Stimulated activated CD8-positive, alpha-beta memory T cell treated with anti-CD3 and anti-CD28 coated beads, Interleukin-7, amount 100 ng/mL, for 1 hour (primary cell): ENCODE data around the gene TMEM234.

Experiments used
- DNase-seq, 2 donors: peaks; one replicate each; pipeline ENCODE4 v3.0.0-alpha.2; 2020; ENCODE audit warnings: low read depth in 2 of 2

TMEM234 gene

DNA sequence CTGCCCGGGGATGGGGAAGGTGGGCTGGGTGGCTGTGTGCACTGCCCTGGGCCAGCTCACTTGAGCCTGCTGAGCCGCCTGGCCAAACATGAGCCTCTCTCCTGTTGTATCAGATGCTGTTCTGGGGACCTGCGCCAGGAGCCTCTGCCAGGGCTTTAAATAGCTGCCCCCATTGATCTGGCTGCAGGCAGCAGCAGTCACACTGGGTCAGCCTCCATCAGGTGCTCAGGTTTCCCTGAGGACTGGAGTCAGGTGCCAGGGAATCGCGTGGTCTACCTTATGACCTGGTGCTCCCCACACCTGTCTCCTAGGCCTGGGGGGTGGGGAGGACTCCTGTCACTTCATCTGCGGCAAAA, 22.5 kb downstream of the TMEM234 start:
- no peak for DNase-seq

DNA sequence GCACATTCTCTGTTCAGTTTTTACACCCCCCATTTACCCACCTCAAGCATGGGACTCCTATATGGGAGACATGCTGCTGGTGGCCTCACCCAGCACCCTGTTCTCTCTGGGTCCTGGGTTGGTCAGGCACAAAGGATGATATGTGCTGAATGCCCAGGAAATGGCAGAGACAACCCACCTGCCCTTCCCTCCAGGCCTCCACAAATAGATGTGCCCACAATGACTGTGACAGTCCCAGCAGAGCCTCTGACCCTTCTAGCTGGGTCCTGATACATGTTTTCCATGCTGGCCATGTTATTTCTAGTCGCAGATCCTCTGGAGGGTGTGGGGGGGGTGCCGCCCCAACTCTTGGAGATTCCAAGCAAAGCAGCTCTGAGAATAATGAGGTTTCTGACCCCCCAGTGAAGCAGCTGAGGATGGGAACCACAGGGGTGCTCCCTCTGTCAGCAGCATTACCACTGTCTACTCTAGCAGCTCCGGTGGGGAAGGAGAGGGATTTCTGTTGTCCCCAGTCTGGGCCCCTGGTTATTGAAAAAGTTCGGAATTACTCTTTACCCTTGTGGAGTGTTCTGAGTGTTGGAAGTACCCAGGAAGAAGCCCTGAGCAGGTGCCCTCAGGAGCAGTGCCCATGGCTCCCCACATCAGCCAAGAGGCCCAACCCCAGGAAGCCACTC, 23.0 kb downstream of the TMEM234 start:
- DNase-seq = no peak

DNA sequence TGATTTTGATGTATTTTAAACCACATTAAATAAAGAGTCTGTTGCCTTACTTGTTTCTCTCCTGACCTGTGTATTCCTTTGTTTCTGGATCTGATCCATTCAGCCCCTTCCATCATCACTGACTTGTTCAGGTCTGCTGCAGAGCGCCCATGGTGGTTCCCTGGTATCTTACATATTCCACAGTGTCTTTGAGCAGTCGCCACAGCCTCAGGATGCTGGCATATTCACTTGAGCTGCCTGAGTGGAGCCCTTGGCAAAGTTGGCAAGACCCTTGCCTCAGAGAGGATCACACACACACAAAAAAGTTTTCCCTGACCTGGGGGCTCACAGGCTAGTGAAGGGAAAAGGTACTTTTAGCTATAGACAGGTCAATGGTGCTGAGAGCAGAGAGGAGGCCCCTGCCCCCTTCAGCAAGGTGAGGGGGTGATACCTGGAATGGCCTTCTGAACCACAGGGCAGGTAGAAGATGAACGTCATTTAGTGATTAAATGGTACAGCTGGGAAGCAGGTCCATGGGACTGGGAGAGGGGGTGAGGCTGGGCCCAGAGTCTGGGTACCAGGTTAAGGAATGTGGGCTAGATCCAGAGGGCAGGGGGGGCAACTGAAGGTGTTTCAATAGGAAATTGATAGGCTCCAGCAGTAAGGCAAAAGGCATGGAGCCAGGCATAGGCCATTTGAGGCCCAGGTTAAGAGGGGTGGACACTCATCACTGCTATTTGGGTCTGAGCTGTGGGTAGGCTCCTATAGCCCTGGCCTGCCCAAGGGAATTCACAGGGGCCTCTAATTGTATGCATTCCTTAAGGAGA, 23.7 kb downstream of the TMEM234 start:
- no peak for DNase-seq

DNA sequence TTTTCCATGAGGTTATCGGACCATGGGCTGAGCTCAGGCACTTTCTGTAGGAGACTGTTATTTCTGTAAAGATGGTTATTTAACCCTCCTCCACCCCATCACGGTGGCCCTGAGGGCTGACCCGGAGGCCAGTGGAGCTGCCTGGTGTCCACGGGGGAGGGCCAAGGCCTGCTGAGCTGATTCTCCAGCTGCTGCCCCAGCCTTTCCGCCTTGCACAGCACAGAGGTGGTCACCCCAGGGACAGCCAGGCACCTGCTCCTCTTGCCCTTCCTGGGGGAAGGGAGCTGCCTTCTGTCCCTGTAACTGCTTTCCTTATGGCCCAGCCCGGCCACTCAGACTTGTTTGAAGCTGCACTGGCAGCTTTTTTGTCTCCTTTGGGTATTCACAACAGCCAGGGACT, 24.3 kb downstream of the TMEM234 start:
- no peak for DNase-seq

DNA sequence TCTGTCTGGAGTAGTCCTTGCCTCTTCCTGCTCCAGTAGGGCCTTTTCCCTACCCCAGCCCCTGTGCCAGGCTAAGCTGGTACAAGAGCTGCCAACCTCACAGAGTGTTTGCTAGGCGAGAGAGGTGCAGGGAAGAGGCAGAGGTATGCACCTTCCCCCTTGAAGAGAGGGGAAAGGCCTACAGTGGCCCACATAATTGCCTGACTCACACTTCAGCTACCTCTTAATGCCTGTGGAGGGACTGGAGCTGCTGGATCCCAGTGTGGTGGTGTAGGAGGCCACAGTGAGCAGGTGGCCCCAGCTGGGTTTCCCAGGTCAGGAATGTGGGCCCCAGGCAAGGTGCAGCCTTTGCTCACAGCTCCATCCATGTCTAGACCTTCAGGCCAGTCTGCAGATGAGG, 25.1 kb downstream of the TMEM234 start:
- DNase-seq = no peak

DNA sequence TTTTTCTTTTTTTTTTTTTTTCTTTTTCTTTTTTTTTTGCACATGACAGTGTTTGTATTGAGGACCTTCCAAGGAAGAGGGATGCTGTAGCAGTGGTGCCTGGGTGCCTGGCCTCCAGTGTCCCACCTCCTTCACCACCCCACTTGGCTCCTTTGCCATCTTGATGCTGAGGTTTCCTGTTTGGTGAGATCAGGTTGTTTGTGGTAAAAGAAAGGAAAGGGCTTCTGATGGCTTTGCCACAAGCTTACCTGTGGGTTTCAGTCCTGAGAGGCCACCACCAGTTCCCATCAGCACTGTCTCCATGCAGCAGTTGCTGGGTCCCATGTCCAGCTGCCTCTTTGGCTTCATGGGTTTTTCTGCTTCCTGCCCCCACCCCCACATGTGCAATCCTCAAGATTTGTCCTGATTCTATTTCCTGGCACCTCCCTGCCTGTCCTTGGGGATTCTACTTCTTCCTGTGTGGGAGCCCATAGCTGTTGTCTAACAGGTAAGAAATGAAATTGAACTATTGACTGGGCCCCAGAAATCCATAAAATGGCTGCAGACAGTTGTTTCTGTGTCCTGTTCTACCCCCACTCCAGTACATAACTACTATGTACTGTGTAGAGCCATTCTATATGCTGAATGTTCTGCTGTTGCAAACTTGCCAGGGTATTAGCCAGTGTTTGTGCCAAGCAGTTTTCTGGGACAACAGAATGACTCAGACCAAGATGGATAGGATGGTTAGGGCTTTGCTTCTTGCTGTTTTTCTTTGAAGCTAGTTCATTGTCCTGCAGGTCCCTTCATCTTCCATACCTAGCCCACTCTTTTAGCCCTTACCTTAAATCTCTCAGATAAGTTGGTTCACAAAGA, 26.0 kb downstream of the TMEM234 start:
- DNase-seq = no peak

DNA sequence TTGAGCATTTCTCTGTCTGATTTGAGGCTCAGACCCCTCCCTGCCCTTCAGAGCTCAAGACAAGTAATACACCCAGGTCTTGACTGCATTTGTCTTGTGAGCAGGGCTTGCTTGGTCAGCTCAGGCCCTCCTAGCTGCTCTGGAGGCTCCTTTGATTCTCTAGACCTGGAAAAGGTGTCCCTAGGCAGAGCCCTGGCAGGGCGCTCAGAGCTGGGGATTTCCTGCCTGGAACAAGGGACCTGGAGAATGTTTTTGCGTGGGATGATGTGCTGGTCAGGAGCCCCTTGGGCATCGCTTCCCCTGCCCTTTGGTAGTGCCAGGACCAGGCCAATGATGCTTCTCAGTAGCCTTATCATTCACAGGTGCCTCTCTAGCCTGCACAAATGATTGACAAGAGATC, 26.6 kb downstream of the TMEM234 start:
- no peak for DNase-seq

DNA sequence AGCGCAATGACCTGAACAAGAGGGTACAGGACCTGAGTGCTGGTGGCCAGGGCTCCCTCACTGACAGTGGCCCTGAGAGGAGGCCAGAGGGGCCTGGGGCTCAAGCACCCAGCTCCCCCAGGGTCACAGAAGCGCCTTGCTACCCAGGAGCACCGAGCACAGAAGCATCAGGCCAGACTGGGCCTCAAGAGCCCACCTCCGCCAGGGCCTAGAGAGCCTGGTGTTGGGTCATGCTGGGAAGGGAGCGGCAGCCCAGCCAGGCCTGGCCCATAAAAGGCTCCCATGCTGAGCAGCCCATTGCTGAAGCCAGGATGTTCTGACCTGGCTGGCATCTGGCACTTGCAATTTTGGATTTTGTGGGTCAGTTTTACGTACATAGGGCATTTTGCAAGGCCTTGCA, 27.2 kb downstream of the TMEM234 start:
- DNase-seq = no peak

DNA sequence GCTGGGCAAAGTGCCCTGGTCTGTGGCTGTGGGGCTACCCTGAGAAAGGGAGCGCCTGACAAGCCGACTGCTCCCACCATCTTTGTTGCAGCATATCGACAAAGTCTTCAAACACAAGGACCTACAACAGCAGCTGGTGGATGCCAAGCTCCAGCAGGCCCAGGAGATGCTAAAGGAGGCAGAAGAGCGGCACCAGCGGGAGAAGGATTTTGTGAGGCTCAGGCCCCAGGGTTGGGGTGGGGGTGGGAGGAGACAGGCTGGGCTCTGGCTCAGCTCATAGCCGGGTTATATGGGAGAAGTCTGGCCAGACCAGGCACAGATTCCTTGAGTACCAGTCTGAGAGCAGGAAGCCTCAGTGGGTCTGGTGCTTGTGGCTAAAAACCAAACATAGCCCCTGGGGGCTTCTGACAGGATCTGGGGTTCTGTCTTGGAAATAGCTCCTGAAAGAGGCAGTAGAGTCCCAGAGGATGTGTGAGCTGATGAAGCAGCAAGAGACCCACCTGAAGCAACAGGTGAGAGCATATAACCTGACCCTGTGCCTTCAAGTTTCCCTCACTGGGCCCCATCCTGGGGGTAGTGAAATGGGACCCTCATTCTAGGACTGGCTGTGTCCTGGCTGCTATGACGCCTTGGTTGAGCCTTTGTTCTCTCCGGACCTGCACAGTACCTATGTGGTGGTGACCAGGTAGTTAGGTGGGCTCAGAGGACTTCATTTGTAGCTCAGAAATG, 29.8 kb downstream of the TMEM234 start:
- no peak for DNase-seq

DNA sequence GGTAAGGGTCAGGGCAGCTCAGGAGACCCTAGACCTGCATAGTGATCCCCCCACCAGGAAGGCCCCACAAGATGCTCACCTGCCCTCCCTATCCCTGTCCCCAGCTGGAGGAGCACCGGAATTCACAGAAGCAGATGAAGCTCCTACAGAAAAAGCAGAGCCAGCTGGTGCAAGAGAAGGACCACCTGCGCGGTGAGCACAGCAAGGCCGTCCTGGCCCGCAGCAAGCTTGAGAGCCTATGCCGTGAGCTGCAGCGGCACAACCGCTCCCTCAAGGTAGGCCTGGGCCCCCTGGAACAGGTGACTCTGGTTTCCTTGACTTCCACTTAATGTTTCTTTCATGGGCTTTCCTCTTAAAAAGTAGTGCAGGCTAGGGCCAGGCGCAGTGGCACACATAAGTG, 34.3 kb downstream of the TMEM234 start:
- no peak for DNase-seq

DNA sequence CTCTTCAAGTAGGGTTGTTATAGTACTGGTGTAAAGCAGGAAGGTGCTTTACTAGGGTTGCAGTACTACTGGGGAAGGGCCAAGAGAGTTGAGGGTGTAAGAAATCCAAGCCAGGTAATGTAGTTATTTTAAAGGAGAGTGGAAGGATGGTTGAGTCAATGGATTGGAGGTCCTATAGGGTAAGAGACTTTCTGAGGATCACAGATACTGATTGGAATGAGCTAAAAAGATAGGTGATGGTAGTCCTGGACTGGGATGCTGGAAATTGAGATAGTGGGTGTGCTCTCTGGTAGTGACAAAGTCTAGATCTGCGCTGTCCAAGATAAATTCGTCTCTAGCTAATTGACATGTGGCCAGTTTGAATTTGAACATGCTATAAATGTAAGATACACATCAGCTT, 35.7 kb downstream of the TMEM234 start:
- DNase-seq = no peak

DNA sequence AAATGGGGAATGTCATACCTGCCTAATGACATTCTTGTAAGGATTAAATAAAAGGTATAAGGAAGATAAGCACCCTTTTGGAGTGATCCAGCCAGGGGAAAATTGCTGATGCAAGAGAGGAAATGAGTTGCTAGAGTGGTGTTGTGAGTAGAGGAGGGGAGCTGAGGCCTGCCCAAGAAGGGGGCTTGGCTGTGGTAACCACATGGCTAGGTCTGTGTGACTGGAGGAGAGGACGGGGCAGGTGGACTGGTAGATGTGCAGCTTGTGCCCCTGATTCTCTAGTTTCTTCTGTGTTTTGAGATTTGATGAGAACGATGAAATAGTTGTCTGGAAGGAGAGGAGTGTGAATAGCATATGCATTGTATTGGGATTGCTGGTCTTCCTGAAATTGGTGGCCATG, 36.1 kb downstream of the TMEM234 start:
- DNase-seq = no peak

DNA sequence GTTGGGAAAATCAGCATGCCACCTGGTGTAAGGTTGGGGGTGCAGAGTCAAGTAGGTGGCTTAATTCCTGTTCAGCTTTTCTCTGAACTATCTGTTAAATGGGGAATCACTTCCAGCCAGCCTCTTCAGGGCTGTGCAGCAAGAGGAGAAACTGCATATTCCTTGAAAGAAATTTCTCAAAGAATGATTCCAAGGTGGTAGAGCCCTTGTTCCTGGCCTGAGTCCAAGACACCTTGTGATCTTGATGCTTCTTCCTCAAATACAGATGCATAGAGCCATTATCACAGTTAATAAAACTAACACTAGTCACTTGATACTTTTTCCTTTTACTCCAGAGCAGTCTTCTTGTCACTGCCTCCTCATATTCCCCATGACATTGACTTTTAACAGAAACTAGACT, 37.5 kb downstream of the TMEM234 start:
- no peak for DNase-seq

DNA sequence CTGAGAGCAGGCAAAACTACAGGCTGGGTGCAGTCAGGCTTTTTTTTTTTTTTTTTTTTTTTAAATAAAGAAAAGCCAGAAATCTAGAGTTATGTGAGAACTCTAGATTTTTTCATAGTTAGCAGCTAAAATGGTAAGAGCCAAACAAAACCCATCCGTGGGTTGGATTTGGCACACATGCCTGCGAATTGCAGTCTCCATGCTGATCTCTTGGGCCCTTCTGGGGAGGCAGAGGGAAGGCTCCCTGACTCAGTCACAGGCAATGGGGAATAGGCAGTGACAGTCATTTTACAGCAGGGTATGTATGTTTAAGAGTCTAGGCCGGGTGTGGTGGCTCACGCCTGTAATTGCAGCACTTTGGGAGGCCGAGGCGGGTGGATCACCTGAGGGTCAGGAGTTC, 40.1 kb downstream of the TMEM234 start:
- DNase-seq = no peak

DNA sequence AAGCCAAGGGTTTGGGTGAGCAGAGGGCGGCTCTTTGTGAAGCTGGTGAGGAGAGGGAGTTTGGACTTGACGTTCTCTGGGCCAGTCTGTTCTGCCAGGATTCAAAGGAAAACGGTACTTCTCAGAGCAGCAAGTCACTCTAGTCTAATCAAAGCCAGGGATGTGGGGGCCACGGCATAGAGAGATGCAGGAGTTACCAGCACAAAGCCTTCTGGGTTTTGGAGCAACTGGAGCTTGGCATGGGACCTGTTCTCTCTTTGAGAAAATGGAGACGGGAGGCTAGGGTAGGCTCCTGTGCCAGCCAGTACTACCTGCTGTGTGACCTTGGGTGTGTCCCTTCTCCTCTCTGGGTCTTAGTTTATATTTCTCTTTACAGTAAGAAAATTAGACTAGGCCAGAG, 40.6 kb downstream of the TMEM234 start:
- DNase-seq = no peak

DNA sequence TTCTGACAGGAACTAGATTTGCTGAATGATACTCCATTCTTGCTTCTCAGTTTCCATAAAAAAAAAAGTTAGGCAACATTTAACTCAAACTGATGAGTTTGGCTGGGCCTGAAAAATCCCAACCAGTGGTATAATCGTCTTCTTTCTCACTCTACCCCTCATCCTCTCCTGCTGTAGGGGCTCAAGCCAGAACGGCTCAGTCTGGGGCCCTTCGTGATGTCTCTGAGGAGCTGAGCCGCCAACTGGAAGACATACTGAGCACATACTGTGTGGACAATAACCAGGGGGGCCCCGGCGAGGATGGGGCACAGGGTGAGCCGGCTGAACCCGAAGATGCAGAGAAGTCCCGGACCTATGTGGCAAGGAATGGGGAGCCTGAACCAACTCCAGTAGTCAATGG, 41.1 kb downstream of the TMEM234 start:
- no peak for DNase-seq

DNA sequence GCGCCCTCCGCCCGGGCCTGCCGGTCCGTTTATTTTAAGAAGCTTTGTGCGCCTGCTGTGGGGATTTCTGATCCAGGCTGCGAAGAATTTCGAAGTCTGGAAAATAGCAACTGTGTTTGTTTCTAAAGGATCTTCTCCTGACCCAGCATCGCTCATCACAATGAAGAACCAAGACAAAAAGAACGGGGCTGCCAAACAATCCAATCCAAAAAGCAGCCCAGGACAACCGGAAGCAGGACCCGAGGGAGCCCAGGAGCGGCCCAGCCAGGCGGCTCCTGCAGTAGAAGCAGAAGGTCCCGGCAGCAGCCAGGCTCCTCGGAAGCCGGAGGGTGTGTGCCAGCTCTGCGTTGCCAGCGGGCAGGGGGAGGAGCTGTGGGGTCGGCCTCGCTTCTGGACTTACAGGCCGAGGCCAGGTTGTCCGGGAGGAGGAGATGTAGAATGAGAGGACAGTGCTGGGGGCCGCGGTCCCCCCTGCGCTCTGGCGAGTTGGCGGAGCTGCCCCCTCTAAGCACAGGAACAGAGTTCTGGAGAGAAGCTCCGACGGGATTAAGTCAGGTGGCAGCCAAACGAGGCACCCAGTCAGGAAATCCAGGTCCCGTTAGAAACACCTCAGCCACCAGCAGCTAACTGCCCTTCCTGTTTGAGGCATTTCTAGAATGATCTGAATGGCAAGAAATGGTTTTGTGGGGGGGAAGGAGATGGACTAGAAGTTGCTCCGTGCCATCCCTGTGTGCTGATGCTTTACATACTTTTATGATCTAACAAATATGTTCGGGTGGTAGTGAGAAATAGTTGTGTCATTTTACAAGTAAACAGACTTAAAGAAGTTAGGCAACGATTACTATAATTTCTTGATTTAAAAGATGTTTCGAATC, 41.7 kb downstream of the TMEM234 start:
- no peak for DNase-seq

DNA sequence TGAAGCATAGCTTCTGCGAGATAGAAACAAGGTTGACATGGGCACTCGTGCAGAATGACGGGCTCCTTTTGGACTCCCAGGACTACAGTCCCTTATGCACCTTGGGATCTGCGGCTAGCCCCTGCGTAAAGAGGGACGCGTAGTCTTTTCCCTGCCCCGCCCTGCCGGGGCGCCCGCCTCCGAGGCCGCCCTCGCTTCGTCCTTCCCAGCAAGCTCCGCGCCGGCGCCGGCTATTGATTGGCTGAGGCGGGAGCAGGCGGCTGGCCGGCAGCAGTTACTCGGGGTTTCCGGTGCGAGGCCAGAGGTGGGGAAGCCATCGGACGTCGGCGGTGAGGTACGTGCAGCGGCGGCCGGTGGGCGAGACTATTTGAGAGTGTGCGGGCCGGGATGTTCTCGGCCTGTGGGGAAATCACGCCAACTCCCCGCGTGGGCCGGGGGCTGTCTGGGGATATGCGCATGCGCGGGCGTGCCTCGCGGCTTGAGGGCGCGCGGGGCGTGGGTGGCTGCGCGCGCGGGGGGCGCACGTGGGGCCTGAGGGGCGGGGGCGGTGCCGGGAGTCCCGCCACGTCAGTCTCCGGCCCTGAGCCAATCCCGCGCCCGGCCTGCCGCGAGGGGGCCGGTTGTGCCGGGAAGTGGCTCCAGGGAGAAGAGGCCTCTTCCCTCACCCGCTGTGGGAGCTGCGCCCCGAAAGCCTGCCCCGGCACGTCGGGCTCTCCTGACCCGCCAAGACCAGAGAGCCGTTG, 42.5 kb downstream of the TMEM234 start, which contains the start of gene TXLNA:
TXLNA (plus strand) TSS at position 233 of the 743 bp plus-strand sequence. CDS start 671 bp downstream, outside the sequence.
- peak; percentile 73 to 74 for DNase-seq

DNA sequence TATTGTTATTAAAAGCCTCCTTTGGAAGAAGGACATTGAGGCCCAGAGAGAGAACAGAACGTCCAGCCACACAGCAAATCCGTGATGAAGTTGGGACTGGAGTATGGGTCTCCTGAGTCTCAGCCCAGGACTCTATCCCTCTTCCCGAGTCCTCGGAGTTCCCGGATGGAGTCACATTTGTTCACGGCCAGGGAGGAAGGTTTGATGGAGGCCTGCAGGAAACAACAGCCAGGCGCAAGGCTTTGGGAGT, 43.0 kb downstream of the TMEM234 start:
- DNase-seq = no peak

DNA sequence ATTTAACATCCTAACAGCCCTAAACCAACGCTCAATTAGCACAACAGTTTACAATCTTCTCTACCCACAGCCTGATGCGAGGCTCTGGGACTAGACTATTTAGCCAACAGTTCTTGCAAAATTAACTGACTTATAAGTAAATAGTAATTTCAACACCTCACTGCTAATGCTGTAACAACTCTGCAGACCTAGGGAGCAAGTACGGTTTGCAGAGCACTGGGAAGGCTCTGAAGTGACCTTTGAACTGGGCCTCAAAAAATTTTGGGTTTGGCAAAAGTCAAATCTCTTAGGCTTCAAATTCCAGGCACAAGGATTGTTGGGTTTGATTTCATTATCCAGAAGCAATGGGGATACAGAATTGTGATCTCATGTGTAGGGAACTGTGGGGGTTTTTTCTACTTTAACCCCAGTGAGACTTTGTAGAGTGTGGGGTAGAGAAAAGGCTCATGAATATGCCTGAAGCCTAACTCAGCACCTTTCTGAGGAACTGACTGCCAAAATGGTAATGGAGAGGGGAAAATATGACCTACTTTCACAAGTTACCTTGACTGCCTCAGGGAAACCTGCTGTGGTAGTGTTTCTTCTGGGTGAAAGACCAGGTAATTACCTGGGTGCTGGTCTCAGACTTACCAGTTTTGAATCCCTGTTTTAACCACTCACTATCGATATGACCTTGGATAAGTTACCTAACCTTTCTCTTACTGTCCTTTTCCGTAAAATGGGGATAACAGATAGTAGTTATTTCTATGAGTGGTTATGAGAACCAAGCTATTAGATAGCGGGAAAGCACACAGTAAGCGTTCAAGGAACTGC, 43.6 kb downstream of the TMEM234 start:
- DNase-seq = no peak
